Stimulated activated CD8-positive, alpha-beta memory T cell treated with anti-CD3 and anti-CD28 coated beads, Interleukin-15, amount 100 ng/mL, for 1 hour (primary cell): ENCODE data around the gene ROR1.

Source experiments
- DNase-seq: peaks from one replicate; pipeline ENCODE4 v3.0.0-alpha.2; 2020; ENCODE audit warnings: low read depth

The ROR1 gene

DNA sequence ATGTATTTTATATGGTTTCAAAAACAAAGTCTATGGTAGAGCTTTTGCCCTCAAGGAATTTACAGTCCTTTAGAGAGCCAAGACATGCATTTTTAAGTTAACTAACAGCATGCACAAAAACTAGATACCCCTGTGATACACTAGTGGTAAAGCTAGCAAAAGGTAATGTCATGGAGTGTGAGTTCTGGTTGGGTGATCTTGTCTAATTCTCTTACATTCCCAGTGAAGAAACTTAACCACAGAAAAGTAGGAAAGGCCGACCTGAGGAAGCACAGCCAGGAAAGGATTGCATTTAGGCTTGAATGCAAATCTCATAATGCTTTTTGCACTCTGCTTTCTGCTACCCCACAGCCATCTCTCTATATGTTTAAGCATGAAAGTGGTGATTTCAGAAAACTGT, 202.2 kb downstream of the ROR1 start:
- no peak for DNase-seq

DNA sequence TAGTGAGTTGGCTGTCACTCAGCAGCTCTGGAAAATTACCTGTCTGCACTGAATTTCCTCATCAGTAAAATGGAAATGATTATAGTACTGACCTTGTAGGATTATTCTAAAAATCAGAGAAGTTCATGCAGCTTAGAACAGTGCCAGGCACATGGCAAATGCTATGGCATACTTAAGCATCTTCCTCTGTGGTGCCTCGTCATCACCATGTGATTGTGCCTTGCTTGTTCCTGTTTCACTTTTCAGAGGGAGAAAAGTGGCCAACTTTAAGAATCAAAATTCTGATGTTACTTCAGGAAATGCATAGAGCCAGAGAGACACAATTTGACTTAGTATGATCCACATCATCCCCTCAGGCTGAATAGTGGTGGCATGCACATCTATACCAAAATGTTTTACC, 203.6 kb downstream of the ROR1 start:
- DNase-seq = no peak

DNA sequence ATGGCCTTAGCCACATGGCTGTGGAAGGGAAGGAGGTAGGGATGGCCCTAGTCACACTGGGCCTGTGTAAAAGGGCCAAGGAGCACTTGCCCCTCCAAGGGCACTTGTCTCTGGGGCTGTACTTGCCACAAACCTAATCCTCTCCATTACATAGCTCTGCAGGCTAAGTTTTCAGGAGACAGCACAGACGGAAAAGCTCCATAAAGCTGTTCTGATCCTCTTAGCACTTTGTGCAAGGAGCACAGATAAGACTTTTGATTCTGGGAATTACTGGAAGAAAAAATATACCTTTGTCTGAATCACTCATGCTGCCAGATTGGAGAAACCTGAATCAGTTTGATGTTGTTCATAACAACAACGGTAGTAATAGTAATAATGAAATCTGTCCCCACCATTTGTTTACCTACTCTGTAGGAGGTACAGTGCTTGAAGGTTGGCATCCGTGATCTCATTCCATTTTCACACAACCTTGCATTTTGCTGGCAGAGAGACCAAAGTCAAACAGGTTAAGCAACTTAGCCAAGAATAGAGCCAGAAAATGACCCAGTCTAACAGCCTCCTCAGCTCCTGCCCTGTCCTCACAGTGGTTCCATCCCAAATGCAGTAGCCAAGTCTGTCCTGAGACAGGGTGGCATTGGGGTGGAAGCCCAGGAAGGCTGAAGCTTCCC, 207.1 kb downstream of the ROR1 start:
- DNase-seq = no peak

DNA sequence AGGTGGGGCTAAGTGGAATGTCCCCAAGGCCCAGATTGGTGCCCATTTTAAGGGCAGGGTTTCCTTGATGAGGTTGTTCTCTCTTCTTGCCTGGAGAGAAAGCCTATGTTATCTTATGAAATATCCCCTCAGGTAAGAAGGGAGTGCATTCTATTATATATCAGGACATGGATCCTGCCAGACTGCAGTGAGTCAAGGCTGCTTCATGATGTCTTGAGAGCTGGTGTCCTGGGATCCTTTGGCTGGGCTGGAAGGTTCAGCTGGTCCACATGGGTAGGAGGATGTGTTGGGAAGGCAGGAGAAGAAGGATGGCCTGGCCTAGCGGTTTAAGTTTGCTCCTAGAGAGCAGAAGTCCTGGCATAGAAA, 207.6 kb downstream of the ROR1 start:
- no peak for DNase-seq

DNA sequence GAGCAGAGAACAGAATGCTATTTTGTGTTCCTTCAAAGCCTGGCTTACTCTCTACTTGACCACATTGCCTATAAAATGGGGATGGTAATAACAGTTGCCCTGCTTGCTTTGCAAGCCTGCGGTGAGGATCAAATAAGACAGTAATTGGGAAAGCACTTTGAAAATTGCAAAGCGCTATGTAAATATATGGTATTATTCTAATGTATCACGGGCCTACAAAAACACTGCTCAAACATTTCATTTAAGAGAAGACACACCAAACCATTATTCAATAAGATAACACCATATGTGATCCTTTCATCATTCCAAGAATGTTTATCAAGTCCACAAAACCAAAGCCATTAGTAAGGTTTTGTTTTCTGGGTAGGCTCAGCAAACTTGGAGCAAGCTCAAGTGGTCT, 208.4 kb downstream of the ROR1 start:
- no peak for DNase-seq

DNA sequence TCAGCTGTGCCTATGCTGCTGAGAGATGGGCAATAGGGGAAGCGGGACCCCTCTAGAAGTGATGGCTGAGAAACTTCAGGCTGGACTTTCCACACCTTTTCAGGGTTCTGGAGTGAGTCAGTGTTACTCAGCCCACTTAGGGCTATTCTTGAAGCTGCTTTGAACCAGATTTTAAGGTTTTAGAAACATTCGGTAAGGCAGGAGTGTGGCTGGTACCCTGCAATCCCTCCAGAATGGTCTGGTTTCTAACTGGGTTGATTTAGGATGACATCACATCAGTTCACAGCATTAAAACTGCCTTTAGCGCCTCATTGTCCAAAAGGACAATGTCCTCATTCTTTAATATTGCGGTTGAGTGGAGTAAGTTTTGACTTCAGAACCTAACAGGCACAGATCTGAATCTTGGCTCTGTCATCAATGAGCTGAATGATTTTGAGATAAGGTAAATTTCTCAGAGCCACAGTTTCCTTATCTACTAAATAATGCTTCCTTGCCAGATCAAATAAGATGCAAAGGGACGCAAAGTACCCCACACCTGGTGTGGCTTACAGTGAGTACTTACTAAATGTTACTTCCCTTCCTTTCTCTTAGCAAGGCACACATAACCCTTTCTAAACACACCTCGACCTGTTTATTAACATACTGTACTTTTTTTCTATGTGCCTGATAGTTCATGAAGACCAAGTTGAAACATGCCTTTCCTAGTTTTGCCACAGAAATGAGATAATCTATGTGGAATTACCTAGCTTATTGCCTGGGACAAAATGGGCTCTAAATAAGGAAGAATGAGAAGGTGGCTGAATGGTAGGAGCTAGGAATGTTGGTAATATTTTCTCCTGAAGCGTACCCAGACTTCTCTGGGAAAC, 209.8 kb downstream of the ROR1 start:
- DNase-seq = no peak

DNA sequence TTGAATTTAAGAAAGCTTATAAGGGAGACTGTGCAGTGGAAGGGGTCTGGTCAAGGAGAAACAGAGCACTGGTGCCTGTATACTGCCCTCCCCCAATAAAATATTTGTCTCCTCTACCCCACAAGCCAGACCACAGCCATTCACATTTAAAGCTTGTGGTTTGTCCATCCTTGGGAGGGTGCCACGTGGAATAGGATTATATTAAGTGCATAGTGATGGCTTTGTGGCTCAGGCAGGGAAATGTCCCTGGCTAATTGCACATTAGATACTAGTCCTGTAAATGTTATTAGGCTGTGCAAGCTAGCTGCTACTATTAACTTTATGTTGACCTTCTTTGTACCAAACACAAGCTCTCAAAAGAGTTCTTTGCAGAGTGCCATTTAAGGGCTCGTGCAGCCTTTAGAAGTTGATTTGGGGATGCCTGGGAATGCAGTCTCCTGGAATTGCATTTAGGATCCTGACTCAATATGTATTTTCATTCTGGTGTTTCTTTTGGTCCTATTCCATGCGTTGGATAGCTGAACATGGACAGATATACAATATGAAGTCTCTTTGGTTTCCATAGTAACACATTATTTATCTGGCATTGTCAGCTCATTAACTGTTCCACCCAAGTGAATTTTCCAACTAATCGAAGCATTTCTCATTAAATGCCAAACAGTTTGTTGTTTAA, 210.6 kb downstream of the ROR1 start:
- DNase-seq = no peak

DNA sequence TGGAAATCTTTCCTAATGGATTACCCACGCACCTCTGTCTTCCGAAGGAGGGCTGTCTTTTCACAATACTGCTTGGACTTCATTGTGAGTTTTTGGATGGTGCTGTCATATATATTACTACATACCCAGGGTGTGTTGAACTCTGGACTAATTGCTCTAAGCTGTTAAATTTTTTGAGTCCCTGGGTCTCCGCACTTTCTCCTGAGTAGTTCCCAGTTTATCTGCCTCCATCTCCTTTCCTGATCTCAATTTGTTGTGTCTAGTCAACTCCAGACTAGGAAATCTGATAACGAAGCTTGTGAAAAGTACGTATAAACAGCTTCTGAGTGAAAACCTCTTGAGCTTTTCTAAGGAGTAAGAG, 211.1 kb downstream of the ROR1 start:
- DNase-seq = no peak

DNA sequence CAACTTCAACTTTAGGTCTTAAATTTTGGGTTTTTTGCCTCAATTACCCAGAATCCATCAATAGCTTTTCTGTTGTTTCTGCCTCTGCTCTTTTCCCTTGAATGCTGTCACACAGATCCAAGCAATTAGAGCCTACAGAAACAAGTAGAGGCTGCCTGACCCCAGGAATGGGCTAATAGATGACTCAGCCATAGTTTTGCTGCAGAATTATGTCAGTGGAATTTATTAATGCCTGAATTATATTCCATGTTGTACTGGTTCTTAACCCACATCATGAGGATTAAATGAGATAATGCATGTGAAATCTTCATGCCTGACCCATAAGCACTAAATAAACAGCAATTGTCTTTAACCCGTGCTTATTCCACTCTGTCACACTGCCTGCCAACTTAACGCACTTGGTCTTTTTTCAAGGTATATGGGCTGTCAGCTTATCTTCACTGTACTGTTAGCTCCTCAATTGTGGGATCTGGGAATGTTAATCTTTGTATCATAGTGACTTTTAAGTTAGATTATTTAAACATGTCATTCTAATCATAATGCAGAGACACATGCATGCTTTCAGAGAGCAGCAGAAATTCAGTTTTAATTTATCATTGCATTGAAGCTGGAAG, 213.3 kb downstream of the ROR1 start:
- DNase-seq = no peak

DNA sequence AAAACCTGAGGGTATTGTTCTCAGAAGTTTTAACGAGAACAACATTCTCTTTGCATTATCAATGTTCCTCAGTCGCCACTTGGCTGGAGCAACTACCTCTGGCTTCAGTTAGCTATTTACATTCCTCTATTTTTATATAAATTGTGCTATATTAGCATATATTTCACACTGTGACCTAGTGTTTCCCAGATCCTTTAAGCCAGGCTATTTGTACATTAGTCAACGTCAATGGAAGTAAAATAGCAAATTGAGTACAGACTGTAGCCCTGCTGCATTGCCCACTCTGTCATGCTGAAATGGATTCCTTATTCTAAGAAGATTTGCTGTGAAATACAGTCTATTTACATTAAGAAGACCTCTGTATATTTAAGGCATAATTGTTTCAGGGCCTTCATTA, 213.8 kb downstream of the ROR1 start:
- no peak for DNase-seq

DNA sequence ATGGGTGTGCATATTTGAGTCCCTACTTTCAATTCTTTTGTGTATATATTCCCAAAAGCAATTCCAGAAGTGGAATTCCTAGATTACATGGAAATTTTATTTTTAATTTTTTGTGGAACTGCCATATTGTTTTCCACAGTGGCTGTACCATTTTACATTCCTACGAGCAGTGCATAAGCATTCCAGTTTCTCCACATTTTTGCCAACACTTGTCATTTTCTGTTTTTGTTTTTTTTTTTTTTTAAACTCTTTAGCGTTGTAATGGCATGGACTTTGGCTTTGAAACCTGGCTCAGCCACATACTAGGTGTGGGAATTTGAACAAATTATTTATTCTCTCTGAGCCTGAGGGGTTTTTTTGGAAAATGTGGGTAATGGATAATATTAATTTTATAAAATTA, 215.1 kb downstream of the ROR1 start:
- DNase-seq = no peak

DNA sequence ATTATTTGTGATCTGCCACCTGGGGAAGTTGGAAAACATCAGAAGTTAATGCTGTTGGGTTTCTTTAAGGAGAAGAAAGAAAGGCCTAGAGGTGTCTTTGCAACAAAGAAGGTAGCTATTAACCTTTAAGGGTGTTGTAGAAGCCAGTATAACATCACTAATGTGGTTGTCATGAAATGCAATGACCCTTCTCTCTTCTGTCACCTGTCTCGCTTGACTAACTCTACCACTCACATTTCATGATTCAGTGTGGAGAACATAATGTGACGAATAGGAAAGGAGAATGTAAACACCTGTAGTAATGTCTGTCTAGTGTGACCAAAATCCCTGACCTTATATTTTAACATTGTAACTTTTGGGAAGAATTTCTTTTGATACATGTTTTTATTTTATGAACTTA, 217.9 kb downstream of the ROR1 start:
- no peak for DNase-seq

DNA sequence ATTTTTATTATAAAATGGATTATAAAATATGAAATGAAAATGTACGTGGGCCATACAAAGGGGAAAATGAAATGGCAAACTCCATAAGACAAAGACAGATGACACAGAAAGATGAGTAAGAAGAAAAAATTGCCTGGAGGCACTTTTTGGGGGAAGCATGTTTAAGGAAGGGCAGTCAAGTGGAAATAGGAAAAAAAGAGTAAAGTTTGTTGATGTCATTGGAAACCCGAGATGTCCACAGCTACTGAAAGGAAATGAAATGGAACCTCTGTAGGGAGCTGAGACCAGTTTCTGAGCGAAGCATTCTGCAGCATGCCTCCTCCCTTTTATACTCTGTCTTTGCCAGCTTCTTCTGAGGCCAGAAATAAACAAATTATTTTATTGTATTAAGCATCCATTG, 226.2 kb downstream of the ROR1 start:
- DNase-seq = no peak

DNA sequence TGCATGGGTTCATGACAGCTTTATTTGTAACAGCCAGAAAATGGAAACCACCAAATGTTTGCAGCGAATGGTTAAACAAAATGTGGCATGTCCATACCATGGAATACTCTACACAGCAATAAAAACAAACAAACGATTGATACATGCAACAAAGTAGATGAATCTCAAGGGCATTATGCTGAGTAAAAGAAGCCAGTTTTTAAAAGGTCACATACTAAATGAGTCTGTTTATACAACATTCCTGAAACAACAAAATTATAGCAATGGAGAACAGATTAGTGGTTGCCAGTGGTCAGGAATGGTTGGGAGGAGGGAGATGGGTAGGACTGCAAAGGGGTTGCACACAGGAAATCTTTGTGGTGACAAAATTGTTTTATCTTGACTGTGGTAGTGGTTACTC, 227.2 kb downstream of the ROR1 start:
- DNase-seq = no peak

DNA sequence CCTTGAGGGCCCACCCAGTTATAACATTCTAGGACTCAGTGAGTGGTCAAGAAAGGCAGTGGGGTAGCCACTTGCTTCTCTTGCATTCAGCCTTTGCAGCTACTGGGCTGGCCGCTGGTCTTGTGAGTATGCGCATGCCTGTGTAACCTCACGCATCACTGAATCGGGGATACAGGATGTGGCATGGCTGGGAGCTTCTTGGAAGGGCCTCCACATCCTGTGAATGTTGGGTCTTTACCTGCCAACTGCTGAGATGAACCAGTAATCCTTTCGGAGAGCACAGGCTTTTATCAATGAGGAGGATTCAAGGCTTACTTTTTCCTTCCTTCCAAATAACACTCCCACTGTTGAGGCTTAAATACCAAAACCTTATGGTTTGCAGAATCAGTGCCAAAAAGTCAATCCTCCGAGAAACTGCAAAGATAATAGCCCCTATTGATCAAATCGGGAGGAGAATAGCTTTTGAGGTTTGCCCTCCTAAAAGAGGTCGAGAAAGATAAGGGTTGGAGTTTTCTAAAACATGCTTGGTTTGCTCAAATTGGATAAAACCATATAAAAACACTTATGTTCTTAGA, 230.7 kb downstream of the ROR1 start:
- DNase-seq = no peak

DNA sequence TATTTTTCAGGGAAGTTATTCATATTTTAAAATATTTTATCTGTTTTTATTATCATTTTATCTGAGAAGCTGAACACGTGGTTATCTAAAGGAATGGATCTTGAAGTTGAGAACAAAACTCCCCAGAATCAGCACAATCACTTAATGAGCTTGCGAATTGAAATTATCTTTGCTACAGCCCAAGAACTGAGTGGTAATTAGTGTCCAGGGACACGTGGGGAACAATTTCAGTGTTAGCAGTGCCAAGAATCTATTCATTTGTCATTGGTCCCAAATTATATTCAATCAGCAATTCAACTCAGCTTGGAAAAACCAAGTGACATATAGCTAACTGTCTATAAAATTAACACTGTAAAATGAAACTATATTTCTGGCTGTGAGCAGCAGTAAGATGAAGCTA, 232.0 kb downstream of the ROR1 start:
- DNase-seq = no peak

DNA sequence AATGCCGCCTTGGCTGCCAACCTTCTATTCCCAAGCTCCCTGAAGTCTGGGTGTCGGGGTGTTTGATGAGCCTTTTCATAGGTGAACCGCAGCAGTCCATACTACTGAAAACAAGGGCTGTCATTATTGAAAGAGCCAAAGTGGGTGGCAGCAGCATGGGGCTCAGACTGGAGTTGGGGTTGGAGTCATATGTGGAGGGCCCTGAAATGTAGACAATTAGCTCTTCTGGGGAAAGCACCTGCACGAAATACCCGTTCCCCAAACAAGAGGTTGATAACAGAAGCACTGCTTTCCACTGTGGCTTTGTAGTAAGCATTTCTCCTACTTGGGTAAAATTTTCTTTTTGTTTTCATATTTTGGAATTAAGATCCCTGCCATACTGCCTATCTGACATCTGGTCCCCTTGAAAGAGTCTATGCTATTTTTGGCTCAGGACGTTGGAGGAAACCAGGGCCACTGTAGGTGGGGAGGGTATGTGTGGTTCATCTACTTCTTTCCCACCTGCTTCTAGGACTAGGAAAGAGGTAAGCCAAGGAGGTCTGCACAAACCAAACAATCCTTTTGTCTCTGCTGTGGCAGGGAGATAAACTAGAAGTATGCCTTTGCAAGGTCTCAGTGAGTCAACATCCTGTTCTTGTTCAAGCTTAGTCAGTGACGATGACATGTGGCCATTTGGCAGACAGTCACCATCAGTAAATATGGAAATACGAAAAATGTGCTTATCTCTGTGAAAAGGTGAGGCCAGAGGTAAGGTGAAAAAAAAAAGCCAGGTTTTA, 232.6 kb downstream of the ROR1 start:
- no peak for DNase-seq

DNA sequence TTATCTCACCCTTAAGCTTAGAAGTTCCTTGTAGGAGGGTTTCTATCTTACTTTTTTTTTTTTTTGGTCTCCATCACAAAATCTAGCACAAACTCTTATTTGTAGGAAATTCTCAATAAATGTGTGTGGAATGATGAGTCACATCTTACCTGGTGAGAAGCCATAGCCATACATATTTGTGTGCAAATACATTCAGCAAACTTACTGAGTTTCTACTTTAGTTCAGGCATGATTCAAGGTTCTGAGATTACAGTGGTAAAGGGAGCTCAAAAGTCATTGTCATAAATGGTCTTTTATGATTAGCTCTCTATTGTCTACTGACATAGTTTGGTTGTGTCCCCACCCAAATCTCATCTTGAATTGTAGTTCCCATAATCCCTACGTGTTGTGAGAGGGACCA, 236.5 kb downstream of the ROR1 start:
- no peak for DNase-seq

DNA sequence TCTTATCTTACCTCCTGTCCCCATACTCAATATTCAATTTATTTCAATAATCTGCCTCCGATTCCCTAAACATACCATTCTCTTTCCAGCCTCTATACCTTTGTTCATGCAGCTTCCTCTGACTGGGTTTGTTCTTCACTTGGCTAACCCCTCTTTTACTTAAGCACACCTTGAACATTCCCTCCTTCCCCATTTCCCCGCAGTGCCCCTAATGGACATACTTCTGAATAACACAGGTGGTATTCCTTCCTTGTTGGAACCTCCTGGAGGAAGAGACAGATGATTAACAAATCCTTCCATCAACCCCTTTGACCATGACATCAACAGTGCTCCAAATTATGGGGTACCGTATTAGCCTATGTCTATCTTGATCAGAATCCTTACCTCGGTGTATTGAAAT, 239.6 kb downstream of the ROR1 start:
- DNase-seq = no peak

DNA sequence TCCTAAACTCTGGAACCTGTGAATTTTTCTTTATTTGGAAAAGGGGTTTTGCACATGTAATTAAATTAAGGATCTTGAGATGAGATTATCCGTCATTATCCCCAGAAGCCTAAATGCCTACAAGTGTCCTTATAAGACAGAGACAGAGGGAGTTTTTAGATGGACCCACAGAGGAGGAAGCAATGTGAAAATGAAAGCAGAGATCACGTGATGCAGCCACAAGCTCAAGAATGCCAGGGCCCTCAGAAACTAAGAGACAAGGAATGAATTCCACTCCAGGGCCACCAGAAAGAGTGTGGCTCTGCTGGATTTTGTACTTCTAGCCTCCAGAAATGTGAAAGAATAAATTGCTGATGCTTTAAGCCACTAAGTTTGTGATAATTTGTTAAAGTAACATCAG, 246.0 kb downstream of the ROR1 start:
- no peak for DNase-seq

DNA sequence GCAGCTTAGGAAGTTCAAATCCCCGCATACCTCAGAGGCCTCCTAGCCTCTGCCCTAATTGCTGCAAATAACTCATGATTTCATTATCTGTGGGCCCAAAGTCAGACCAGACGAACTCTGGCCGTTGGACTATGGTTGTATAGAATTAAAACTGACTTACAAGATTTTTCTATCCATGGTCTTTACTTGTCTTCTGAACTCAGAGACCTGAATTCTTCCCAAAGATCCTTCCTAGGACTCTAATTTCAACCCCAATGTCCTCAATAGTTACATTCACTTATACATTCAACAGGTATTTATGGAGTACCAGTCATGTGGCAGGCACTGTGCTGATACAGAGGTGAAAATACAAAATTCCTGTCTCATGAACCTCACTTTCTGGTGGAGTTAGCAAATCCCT, 247.2 kb downstream of the ROR1 start:
- no peak for DNase-seq

DNA sequence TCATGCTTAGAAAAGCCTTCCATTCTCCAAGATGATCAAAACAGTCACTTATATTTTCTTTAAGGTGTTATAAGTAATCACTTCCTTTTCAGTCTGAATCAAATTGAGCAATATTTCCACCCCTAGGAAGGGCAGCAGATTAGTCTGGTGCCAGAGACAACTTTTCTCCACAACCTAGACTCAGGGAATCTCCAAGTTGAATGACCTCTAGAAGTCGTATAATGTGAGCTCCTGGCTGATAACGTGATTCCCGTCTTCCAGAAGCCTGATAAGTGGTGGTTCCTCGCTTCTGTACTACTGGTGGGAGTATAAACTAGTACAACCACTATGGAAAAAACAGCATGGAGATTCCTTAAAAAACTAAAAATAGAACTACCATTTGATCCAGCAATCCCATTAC, 251.2 kb downstream of the ROR1 start:
- DNase-seq = no peak
